Stimulated activated CD8-positive, alpha-beta memory T cell treated with anti-CD3 and anti-CD28 coated beads, Interleukin-15, amount 100 ng/mL, for 4 hours (primary cell): ENCODE results near the gene PICALM.

Experiments used
- DNase-seq, 2 donors: peaks; one replicate each; pipeline ENCODE4 v3.0.0-alpha.2; 2020; ENCODE audit warnings: low read depth in 2 of 2

The PICALM gene

GRCh38 chr11:86050196-86050709 is 18.6 kb downstream of the PICALM start:
- no peak for DNase-seq

DNA sequence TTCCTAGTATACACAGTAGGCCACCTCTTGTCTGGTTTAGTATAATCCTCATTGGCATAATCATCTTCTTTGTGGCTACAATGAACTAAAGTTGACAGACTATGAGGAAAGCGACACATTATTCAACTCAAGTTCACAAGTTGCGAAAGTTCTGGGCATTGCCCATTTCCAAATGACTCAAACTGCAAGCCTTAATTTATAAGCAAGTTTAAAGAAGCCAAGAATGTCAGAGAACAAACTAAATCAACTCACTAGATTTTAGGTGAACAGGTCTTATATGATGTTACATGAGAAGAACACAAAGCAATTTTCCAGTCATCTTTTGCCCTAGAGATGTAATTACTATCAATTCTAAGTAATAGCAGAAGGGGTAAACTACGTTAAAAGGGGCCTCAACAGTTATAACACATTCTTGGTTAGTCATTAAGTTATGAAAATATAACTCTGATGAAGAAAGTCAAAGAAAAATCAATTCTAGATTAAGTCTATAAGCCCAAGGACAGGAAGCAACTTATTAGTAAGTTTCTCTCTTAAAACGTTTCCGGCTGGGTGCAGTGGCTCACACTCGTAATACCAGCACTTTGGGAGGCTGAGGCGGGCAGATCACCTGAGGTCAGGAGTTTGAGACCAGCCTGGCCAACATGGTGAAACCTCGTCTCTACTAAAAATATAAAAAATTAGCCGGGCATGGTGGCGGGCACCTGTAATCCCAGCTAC is 21.5 kb downstream of the PICALM start:
- no peak for DNase-seq

GRCh38 chr11:86046116-86046515 is 22.8 kb downstream of the PICALM start:
- no peak for DNase-seq

GRCh38 chr11:86043765-86044503 is 24.9 kb downstream of the PICALM start:
- no peak for DNase-seq

DNA sequence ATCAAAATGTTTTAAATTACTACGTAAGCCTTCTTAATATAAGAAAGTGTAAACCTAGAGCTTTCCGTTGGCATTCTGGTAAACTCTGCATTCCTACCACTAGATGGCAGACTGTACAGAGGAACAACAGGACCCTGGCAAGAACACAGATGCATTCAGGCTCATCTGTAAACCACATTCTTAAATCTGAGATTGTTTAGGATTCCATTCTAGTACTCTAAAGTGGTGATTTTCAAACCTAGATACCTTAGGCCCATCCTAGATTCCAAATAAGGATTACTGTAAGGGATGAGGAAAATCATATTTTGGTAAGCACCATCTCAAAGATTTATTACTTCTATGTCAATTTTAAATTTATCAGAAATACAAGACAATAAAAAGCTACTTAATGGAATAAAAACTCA is 26.9 kb downstream of the PICALM start:
- peak in 1 of 2 donors; percentile 30 for DNase-seq

- DNase-seq, result no peak
Observed at GRCh38 chr11:86040919-86041850, 27.7 kb downstream of the PICALM start.

- no peak for DNase-seq
Observed at GRCh38 chr11:86039094-86039493, 29.8 kb downstream of the PICALM start.

DNA sequence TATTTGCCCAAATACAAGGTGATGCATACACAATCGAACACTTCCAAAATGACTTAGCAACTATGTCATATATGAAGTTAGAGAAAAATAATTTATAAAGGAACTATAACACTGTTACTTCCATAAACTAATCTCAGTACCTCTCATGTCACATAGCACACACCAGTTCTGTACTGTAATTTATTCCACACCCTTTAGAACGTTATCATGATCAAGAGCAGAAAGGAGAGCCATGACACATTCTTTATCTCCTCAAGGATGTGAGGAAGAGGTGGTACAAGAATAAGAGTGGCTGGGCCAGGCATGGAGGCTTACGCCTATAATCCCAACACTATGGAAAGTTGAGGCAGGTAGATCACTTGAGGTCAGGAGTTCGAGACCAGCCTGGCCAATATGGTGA is 31.1 kb downstream of the PICALM start:
- DNase-seq, result no peak

DNA sequence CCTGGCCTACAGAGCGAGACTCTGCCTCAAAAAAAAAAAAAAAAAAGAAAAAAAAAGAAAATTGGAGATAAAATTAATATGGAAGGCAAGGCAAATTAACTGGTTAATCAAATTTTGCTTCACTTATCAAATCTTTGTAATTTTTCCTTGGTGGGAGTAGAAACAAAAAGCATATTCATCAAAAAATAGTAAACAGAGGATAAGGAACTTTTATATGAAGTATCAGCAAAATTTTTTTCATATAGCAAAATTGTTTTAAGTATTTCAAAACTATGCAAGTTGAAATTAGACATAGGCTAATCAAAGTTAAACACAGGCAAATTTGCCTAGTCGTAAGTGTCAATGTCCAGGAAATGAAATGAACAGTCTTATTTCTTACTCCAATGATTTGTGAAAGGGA is 33.0 kb downstream of the PICALM start:
- no peak for DNase-seq

- DNase-seq, result no peak
Observed at GRCh38 chr11:86035164-86035563, 33.7 kb downstream of the PICALM start.

GRCh38 chr11:86034710-86035109 is 34.2 kb downstream of the PICALM start:
- DNase-seq, result no peak

DNA sequence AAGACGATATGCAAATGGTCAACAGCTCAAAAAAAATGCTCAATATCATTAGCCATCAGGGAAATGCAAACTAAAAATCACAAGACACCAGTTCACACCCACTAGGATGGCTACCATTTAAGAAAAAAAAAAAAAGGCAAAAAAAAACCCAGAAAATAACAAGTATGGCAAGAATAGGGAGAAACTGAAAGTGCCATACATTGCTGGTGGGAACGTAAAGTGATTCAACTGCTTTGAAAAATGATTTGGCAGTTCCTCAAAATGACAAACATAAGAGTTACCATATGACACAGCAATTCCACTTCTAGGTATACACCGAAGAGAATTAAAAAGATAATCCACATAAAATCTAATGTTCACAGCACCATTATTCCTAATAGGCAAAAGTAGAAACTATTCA is 47.5 kb downstream of the PICALM start:
- DNase-seq, result no peak

DNA sequence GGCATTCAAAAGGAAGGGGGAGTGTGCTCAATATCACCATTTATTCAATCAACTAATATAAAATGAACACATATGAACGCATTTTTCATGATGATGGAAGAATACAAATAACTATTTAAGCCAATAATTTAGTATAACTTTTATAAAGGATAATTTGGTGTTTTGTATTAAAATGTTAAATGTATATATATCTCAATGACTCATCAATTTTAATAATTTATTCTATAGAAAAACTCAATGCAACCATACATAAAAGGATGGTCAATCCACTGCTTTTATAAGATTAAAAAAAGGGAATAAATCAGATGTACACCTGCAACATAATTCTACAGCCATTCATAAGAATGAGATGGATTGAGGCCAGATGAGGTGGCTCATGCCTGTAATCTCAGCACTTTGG is 50.6 kb downstream of the PICALM start:
- no peak for DNase-seq

- DNase-seq, result no peak
Observed at GRCh38 chr11:86016451-86016850, 52.4 kb downstream of the PICALM start.

DNA sequence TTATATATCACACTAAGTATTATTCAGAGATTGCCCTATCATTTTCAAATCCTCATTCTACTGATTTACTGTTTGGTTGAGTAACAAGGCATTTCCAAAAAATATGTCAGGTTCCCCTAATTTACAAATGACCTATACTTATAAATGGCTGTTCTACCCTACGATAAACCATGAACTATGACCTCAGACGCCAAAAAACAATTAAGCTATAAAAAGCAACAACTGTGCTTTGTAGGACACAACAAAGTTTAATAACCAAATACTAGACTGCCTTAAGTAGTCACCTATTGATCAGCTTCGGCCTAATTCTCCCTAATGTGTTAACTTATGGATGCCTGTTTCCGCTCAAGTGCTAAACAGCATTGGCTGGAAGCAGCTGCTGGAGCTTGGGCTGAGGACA is 53.2 kb downstream of the PICALM start:
- no peak for DNase-seq

DNA sequence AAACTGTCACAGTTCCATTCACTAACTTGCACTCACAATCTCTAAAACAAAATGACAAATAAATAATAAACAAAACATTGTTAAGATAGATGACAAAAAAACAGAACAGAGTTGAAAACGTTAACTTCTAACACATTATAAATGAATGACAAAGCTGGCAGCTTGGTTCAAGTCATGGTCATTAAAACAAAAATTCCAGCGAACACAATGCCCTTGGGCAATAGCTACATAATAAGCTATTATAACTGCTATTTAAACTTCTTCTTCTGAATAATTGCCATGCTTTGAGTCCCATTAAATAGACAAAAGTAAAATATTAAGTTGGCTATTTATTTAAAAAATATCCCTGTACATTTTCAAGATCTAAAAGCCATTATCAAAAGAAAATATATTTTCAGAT is 54.7 kb downstream of the PICALM start:
- no peak for DNase-seq

DNA sequence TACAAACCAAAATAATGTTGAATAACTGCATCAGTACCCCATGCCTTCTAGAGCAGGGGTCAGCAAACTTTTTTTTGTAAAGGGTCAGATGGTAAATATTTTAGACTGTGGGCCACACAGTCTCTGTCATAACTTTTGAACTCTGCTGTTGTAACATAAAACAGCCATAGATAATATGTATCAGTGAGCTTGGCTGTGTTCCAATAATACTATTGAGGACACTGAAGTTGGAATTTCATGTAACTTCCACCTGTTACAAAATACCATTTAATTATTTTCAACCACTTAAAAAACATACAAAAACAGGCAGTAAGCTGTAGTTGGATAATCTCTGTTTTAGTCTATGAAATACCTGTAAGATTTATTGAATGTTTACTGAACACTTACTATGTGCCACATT is 55.2 kb downstream of the PICALM start:
- no peak for DNase-seq

DNA sequence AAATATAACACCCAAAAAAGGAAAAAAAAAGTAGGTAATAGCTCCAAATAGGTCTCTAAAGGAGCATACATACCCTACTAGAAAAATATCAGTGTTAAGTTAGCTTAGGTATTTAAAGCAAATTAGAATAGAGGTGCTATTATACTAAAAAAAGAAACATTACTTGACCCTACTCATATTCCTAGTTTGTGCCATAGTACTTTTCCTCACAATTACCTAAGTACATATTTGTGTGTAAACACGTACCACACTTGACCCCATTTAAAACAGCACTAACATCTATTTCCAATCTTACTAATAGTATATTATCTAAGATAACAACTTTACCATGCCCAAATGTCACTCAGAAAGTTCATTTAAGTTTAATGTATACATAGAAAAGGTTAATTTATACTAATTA is 57.7 kb downstream of the PICALM start:
- DNase-seq, result no peak

GRCh38 chr11:86003654-86004053 is 65.2 kb downstream of the PICALM start:
- no peak for DNase-seq

DNA sequence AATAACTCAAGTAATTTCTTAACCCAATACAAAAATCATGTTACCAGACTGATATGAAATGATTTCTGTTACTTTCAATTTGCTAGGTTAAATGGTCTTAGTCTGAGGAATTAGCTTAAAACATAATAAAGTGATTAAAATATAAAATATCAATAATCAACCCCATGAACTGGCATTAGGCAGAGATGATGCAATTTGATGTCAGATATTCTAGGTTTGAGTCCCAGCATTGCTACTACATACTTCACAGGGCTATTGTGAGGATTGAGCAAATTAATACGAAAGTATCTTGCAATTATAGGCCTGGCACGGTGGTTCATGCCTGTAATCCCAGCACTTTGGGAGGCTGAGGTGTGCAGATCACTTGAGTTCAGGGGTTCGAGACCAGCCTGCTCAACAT is 66.5 kb downstream of the PICALM start:
- DNase-seq, result no peak

DNA sequence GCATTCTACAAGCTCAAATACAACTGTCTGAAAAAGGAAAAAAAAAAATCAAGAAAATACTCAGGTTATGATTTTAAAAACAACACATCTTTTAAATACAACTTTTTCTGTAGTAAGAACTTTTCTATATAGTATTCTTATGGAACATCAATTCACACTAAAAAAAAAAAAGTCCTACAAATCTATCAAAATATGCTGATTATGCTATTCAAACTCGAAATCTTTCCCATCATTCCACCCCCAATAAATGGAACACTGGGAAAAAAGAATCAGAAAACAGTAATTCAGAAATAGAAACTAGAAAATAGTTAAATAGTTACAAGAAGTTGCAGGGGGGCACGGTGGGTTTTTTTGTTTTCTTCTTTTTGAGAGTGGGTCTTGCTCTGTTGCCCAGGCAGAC is 77.4 kb downstream of the PICALM start:
- no peak for DNase-seq

DNA sequence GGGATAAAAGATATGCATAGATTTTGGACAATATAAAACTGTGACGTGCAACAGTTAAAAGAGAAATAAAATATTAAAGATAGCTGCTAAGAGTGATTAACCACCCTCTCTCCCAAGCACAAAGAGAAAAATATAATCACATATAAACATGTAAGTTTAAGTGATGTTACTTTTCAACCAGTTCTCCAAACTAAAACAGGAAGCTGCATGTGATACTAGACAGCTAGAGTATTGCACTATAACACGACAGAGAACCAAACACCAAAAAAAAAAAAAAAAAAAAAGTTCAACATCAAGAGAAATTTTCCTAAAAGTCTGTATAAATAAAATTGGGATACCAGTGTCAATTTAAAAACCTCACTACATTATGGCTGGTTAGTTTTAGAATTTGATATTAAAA is 79.1 kb downstream of the PICALM start:
- DNase-seq, result no peak
